Measurements from ENCODE around the gene CHD3.
"Not testable (repeated sequence)": the region's sequence is repeated elsewhere in the genome, so short reads cannot be mapped to it uniquely, and the experiment has no call there.

CHD3 gene

GRCh38 chr17:7947651-7948050 is 59.1 kb downstream of the CHD3 start:
- Histone ChIP-seq H3K4me3 (ENCODE audit: low read depth in 1 of 2, low read length in 2 of 2) (no peak overlapping the region), H3K27ac (ENCODE audit: low read depth, low read length) (no peak overlapping the region), H3K36me3 (ENCODE audit: control insufficient read depth in 1 of 2, insufficient read depth in 2 of 2, low read length in 2 of 2) (peaks cover 32 to 56% of the 10 kb centered on the region in 2 donors), H3K9me3 (ENCODE audit: control insufficient read depth in 1 of 2, low read length in 2 of 2) (no peaks in the 10 kb centered on the region), H3K4me1 (ENCODE audit: control insufficient read depth in 1 of 2, insufficient read depth in 2 of 2, low read length in 2 of 2) (no peaks in the 10 kb centered on the region), H3K27me3 (ENCODE audit: control insufficient read depth in 1 of 2, insufficient read depth in 2 of 2, low read length in 2 of 2) (no peaks in the 10 kb centered on the region), H3K9ac (ENCODE audit: low read depth in 1 of 2, low read length in 2 of 2) (no peak overlapping the region)

GRCh38 chr17:7950578-7950977 is 62.0 kb downstream of the CHD3 start:
- H3K27ac ChIP-seq (ENCODE audit: low read depth, low read length) = no peak overlapping the region

GRCh38 chr17:7951143-7951792 is 62.7 kb downstream of the CHD3 start:
- Histone ChIP-seq H3K9ac (ENCODE audit: low read depth in 1 of 2, low read length in 2 of 2) (no peak overlapping the region), H3K27me3 (ENCODE audit: control insufficient read depth in 1 of 2, insufficient read depth in 2 of 2, low read length in 2 of 2) (no peaks in the 10 kb centered on the region), H3K27ac (ENCODE audit: low read depth, low read length) (no peak overlapping the region), H3K9me3 (ENCODE audit: control insufficient read depth in 1 of 2, low read length in 2 of 2) (no peaks in the 10 kb centered on the region), H3K4me1 (ENCODE audit: control insufficient read depth in 1 of 2, insufficient read depth in 2 of 2, low read length in 2 of 2) (no peaks in the 10 kb centered on the region), H3K36me3 (ENCODE audit: control insufficient read depth in 1 of 2, insufficient read depth in 2 of 2, low read length in 2 of 2) (peaks cover 11 to 25% of the 10 kb centered on the region in 2 donors), H3K4me3 (ENCODE audit: low read depth in 1 of 2, low read length in 2 of 2) (no peak overlapping the region)

More at GRCh38 chr17:7950578-7950977, 62.0 kb downstream of the CHD3 start:
- no peak overlapping the region for H3K4me3 ChIP-seq (ENCODE audit: low read depth in 1 of 2, low read length in 2 of 2)
- H3K27me3 ChIP-seq (ENCODE audit: control insufficient read depth in 1 of 2, insufficient read depth in 2 of 2, low read length in 2 of 2) = no peaks in the 10 kb centered on the region
- no peaks in the 10 kb centered on the region for H3K4me1 ChIP-seq (ENCODE audit: control insufficient read depth in 1 of 2, insufficient read depth in 2 of 2, low read length in 2 of 2)
- no peak overlapping the region for H3K9ac ChIP-seq (ENCODE audit: low read depth in 1 of 2, low read length in 2 of 2)
- peaks cover 18 to 31% of the 10 kb centered on the region in 2 donors for H3K36me3 ChIP-seq (ENCODE audit: control insufficient read depth in 1 of 2, insufficient read depth in 2 of 2, low read length in 2 of 2)
- no peaks in the 10 kb centered on the region for H3K9me3 ChIP-seq (ENCODE audit: control insufficient read depth in 1 of 2, low read length in 2 of 2)

- H3K36me3 ChIP-seq (ENCODE audit: control insufficient read depth in 1 of 2, insufficient read depth in 2 of 2, low read length in 2 of 2); H3K27ac ChIP-seq (ENCODE audit: low read depth, low read length); H3K9ac ChIP-seq (ENCODE audit: low read depth in 1 of 2, low read length in 2 of 2); H3K9me3 ChIP-seq (ENCODE audit: control insufficient read depth in 1 of 2, low read length in 2 of 2); H3K4me1 ChIP-seq (ENCODE audit: control insufficient read depth in 1 of 2, insufficient read depth in 2 of 2, low read length in 2 of 2); H3K4me3 ChIP-seq (ENCODE audit: low read depth in 1 of 2, low read length in 2 of 2); H3K27me3 ChIP-seq (ENCODE audit: control insufficient read depth in 1 of 2, insufficient read depth in 2 of 2, low read length in 2 of 2): not testable (repeated sequence)
Observed at GRCh38 chr17:7953266-7953665, 64.7 kb downstream of the CHD3 start.

- Histone ChIP-seq H3K4me1 (ENCODE audit: control insufficient read depth in 1 of 2, insufficient read depth in 2 of 2, low read length in 2 of 2) (no peaks in the 10 kb centered on the region), H3K27ac (ENCODE audit: low read depth, low read length) (no peak overlapping the region), H3K27me3 (ENCODE audit: control insufficient read depth in 1 of 2, insufficient read depth in 2 of 2, low read length in 2 of 2) (no peaks in the 10 kb centered on the region), H3K9ac (ENCODE audit: low read depth in 1 of 2, low read length in 2 of 2) (no peak overlapping the region), H3K9me3 (ENCODE audit: control insufficient read depth in 1 of 2, low read length in 2 of 2) (no peaks in the 10 kb centered on the region), H3K36me3 (ENCODE audit: control insufficient read depth in 1 of 2, insufficient read depth in 2 of 2, low read length in 2 of 2) (no peaks in the 10 kb centered on the region), H3K4me3 (ENCODE audit: low read depth in 1 of 2, low read length in 2 of 2) (no peak overlapping the region)
Observed at GRCh38 chr17:7955414-7956227, 67.0 kb downstream of the CHD3 start.

- Histone ChIP-seq H3K4me1 (ENCODE audit: control insufficient read depth in 1 of 2, insufficient read depth in 2 of 2, low read length in 2 of 2) (no peaks in the 10 kb centered on the region), H3K36me3 (ENCODE audit: control insufficient read depth in 1 of 2, insufficient read depth in 2 of 2, low read length in 2 of 2) (no peaks in the 10 kb centered on the region), H3K27ac (ENCODE audit: low read depth, low read length) (no peak overlapping the region), H3K27me3 (ENCODE audit: control insufficient read depth in 1 of 2, insufficient read depth in 2 of 2, low read length in 2 of 2) (peaks cover 0 to under 1% of the 10 kb centered on the region in 2 donors), H3K9me3 (ENCODE audit: control insufficient read depth in 1 of 2, low read length in 2 of 2) (no peaks in the 10 kb centered on the region), H3K9ac (ENCODE audit: low read depth in 1 of 2, low read length in 2 of 2) (no peak overlapping the region), H3K4me3 (ENCODE audit: low read depth in 1 of 2, low read length in 2 of 2) (no peak overlapping the region)
Observed at GRCh38 chr17:7956228-7956965, 67.8 kb downstream of the CHD3 start.

GRCh38 chr17:7959503-7960253 is 71.1 kb downstream of the CHD3 start:
- Histone ChIP-seq H3K4me1 (ENCODE audit: control insufficient read depth in 1 of 2, insufficient read depth in 2 of 2, low read length in 2 of 2) (no peaks in the 10 kb centered on the region), H3K9ac (ENCODE audit: low read depth in 1 of 2, low read length in 2 of 2) (no peak overlapping the region), H3K27ac (ENCODE audit: low read depth, low read length) (no peak overlapping the region), H3K27me3 (ENCODE audit: control insufficient read depth in 1 of 2, insufficient read depth in 2 of 2, low read length in 2 of 2) (peaks cover 0 to 4% of the 10 kb centered on the region in 2 donors), H3K36me3 (ENCODE audit: control insufficient read depth in 1 of 2, insufficient read depth in 2 of 2, low read length in 2 of 2) (no peaks in the 10 kb centered on the region), H3K4me3 (ENCODE audit: low read depth in 1 of 2, low read length in 2 of 2) (no peak overlapping the region), H3K9me3 (ENCODE audit: control insufficient read depth in 1 of 2, low read length in 2 of 2) (no peaks in the 10 kb centered on the region)

- H3K27ac ChIP-seq (ENCODE audit: low read depth, low read length) = no peak overlapping the region
- H3K9ac ChIP-seq (ENCODE audit: low read depth in 1 of 2, low read length in 2 of 2) = no peak overlapping the region
- no peaks in the 10 kb centered on the region for H3K9me3 ChIP-seq (ENCODE audit: control insufficient read depth in 1 of 2, low read length in 2 of 2)
- no peaks in the 10 kb centered on the region for H3K4me1 ChIP-seq (ENCODE audit: control insufficient read depth in 1 of 2, insufficient read depth in 2 of 2, low read length in 2 of 2)
- H3K4me3 ChIP-seq (ENCODE audit: low read depth in 1 of 2, low read length in 2 of 2) = no peak overlapping the region
- no peaks in the 10 kb centered on the region for H3K36me3 ChIP-seq (ENCODE audit: control insufficient read depth in 1 of 2, insufficient read depth in 2 of 2, low read length in 2 of 2)
- H3K27me3 ChIP-seq (ENCODE audit: control insufficient read depth in 1 of 2, insufficient read depth in 2 of 2, low read length in 2 of 2) = peaks cover 0 to 4% of the 10 kb centered on the region in 2 donors
Observed at GRCh38 chr17:7961421-7961820, 72.8 kb downstream of the CHD3 start.
